ENCODE measurements around the gene TMEM161A. TPM values are rescaled to one million over a fixed set of nuclear protein-coding genes. Genes with fewer than 3 reads are reported as not detected.

TMEM161A gene
- total RNA-seq, 1 donor from 2014 or later, result 46.0 TPM

DNA sequence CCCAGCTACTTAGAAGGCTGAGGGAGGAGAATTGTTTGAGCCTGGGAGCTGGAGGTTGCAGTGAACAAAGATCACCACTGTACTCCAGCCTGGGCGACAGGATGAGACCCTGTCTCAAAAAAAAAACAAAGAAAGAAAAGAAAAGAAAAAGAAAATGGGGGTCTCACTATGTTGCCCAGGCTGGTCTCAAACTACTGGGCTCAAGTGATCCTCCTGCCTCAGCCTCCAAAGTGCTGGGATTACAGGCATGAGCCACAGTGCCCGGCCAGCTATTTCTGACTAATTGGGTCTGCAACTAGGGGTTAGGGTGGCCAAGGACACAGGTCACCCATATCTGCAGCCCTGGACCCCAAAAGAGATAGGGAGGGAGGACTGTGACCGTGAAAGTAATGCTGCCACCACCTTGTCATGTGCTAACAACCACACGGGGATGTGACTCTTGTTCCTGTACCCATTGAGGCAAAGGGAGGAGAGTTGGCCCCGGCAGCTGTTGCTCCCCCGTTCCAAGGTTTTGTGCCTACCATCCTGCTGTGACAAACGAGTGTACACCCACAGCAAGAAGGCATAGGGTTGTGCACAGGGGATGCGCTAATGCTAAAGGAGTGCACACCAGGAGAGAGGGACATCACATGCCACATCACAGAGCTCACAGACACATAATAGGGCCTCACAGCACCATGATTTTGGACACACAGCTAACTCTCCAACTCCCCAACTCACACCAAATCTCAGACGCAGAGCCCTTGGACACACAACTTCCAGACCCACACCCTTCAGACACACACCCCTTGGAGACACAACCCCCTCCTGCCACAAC, 31.2 kb upstream of the TMEM161A start:
- intact Hi-C loops (cut with micrococcal nuclease), result loop anchor here (1.0 kb wide), 2 partner anchors 31 to 34 kb away; partner anchors contain the start of genes NR2C2AP and TMEM161A
- no peak for DNase-seq (ENCODE audit: low spot score)
- Mint-ChIP-seq H3K9me3 (no peaks in the 10 kb centered on the region), H3K4me3 (no peak overlapping the region), H3K36me3 (ENCODE audit: low read depth) (peaks cover 3% of the 10 kb centered on the region), H3K4me1 (ENCODE audit: low read depth) (peaks cover 16% of the 10 kb centered on the region), H3K27me3 (ENCODE audit: insufficient read depth) (peaks cover 3% of the 10 kb centered on the region), H3K27ac (no peak overlapping the region)

DNA sequence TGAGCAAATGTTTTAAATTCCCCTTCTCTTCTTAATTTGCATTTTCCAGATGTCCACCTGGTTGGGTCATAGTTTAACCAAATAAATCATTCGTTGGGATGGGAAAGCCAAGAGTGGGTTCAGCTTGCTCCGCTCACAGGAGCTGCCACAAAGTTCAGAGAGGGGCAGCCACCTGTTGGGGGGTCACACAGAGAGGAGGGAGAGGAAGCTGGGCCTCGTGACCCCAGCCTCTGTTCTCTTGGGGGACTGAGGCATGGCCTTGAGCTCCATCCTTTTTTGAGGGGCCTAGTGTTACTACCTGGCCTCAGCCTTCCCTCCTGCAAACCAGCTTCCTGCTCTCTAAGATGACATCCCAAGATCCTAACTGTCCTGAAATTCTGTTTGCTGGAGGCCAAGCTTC, 29.3 kb upstream of the TMEM161A start:
- H3K4me1 Mint-ChIP-seq (ENCODE audit: low read depth), result peaks cover 16% of the 10 kb centered on the region

DNA sequence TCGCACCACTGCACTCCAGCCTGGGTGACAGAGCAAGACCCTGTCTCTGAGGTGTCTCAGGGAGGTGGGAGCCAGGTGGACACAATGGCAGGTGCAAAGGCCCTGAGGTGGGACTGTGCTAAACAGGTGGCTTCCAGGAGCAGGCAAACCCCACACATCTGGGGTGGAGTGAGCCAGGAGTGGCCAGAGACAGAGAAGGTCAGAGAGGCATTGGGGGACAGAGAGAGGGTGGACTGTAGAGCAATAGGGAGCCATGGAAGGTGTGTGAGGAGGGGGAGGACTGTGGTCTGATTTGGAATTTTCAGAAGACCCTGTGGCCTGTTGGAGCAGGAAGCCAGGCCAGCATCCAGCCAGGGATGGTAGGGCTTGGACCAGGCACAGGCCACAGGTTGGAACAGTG, 27.1 kb upstream of the TMEM161A start:
- no peak for DNase-seq (ENCODE audit: low spot score)
- H3K9me3 Mint-ChIP-seq, result no peaks in the 10 kb centered on the region
- peak overlapping the region; percentile 44 for H3K27ac Mint-ChIP-seq
- intact Hi-C loops (cut with micrococcal nuclease), result no loop called here
- peaks cover 9% of the 10 kb centered on the region for H3K4me1 Mint-ChIP-seq (ENCODE audit: low read depth)
- H3K4me3 Mint-ChIP-seq, result no peak overlapping the region
- H3K27me3 Mint-ChIP-seq (ENCODE audit: insufficient read depth), result peaks cover 3% of the 10 kb centered on the region
- H3K36me3 Mint-ChIP-seq (ENCODE audit: low read depth), result no peaks in the 10 kb centered on the region

More for the DNA sequence above, 29.3 kb upstream of the TMEM161A start:
- no peaks in the 10 kb centered on the region for H3K9me3 Mint-ChIP-seq
- peaks cover 3% of the 10 kb centered on the region for H3K36me3 Mint-ChIP-seq (ENCODE audit: low read depth)
- H3K4me3 Mint-ChIP-seq, result no peak overlapping the region
- H3K27me3 Mint-ChIP-seq (ENCODE audit: insufficient read depth), result peaks cover 3% of the 10 kb centered on the region
- intact Hi-C loops (cut with micrococcal nuclease), result no loop called here
- H3K27ac Mint-ChIP-seq, result no peak overlapping the region
- DNase-seq (ENCODE audit: low spot score), result no peak

DNA sequence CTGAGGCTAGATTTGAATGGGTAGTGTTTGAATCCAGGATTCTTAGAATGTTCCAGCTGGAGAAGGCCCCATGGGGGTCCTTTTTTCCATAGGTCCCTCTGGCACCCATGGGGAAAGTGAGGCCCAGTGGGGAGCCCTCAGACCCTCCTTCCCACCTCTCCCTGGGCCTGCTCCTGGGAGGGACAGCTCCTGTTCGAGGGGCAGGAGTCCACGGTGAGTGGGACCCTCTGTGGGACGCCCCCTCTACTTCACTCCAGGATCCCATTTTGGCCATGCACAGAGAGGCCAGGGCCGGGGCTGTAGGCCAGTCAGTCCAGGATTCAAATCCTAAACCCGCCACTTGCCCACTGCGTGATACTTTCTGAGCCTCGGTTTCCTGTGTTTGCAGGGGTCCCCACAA, 24.2 kb upstream of the TMEM161A start:
- DNase-seq (ENCODE audit: low spot score), result no peak
- H3K27ac Mint-ChIP-seq, result no peak overlapping the region
- no peaks in the 10 kb centered on the region for H3K27me3 Mint-ChIP-seq (ENCODE audit: insufficient read depth)
- no peak overlapping the region for H3K4me3 Mint-ChIP-seq
- no peaks in the 10 kb centered on the region for H3K4me1 Mint-ChIP-seq (ENCODE audit: low read depth)
- intact Hi-C loops (cut with micrococcal nuclease), result no loop called here
- H3K9me3 Mint-ChIP-seq, result no peaks in the 10 kb centered on the region
- no peaks in the 10 kb centered on the region for H3K36me3 Mint-ChIP-seq (ENCODE audit: low read depth)

DNA sequence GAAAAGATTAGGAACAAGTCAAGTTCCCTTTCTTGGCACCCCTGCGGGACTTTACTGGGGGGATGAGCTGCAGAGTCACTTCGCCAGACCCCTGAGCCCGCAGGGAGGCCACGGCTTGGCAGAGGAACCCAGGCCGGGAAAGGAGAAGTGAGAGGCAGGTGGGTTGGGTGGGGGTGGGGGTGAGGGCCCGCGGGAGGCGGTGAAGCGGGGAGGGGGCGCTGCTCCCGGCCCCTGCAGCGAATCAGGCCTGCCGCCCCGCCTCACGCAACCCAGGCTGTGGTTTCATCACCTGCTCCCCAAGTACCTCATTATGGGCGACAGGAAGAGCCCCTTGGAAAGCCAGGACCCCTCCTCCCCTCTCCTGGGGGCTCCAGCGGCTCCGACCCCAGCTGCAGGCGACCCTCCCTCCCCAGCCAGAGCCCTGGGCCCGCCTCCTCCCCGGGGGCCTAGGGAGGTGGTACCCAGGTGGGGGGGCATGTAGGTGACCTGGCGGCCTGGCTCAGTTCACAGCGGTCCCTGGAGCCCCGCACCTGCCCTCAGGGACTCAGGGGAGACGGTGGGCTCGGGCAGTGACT, 22.3 kb upstream of the TMEM161A start:
- Mint-ChIP-seq H3K27ac (no peak overlapping the region), H3K4me3 (no peak overlapping the region), H3K4me1 (ENCODE audit: low read depth) (no peaks in the 10 kb centered on the region), H3K36me3 (ENCODE audit: low read depth) (peaks cover 2% of the 10 kb centered on the region), H3K9me3 (no peaks in the 10 kb centered on the region), H3K27me3 (ENCODE audit: insufficient read depth) (no peaks in the 10 kb centered on the region)
- intact Hi-C loops (cut with micrococcal nuclease), result no loop called here
- no peak for DNase-seq (ENCODE audit: low spot score)

DNA sequence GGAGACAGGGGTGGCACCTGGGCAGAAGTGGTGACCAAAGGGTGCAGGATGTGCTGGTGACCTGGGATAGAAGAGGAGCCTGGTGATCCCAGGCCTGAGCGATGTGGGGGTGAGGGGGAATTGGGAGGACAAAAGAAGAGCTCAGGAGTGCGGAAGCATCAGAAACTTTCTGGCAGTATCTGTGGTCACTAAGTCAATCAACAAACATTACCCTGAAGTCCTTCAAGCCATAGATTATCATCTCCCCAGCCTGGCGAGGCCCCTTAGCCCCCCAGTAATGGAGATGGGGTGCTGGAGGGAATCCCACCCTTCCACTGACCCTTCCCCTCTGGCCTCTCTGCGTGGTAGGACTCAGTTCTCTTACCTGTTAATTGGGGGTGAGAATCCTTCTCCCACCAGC, 21.3 kb upstream of the TMEM161A start:
- H3K4me3 Mint-ChIP-seq, result no peak overlapping the region
- H3K27me3 Mint-ChIP-seq (ENCODE audit: insufficient read depth), result no peaks in the 10 kb centered on the region
- intact Hi-C loops (cut with micrococcal nuclease), result no loop called here
- no peaks in the 10 kb centered on the region for H3K4me1 Mint-ChIP-seq (ENCODE audit: low read depth)
- H3K9me3 Mint-ChIP-seq, result no peaks in the 10 kb centered on the region
- DNase-seq (ENCODE audit: low spot score), result no peak
- H3K36me3 Mint-ChIP-seq (ENCODE audit: low read depth), result peaks cover 4% of the 10 kb centered on the region
- H3K27ac Mint-ChIP-seq, result no peak overlapping the region

DNA sequence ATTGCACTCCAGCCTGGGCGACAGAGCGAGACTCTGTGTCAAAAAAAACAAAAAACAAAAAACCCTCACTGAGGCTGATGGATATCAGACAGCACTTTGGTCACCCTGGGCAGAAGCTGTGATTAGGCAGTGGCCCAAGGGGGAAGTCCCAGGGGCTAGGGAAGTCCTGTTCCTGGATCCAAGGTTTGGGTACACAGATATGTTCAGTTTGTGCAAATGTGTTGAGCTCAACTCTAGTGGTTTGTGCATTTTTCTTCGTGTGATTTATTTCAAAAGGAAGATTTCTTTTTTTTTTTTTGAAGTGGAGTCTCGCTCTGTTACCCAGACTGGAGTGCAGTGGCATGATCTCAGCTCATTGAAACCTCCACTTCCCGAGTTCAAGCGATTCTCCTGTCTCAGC, 19.5 kb upstream of the TMEM161A start:
- H3K4me1 Mint-ChIP-seq (ENCODE audit: low read depth), result no peaks in the 10 kb centered on the region
- no peak for DNase-seq (ENCODE audit: low spot score)
- H3K27me3 Mint-ChIP-seq (ENCODE audit: insufficient read depth), result no peaks in the 10 kb centered on the region
- no peak overlapping the region for H3K4me3 Mint-ChIP-seq
- H3K27ac Mint-ChIP-seq, result no peak overlapping the region
- H3K36me3 Mint-ChIP-seq (ENCODE audit: low read depth), result peaks cover 4% of the 10 kb centered on the region
- H3K9me3 Mint-ChIP-seq, result no peaks in the 10 kb centered on the region
- intact Hi-C loops (cut with micrococcal nuclease), result no loop called here

DNA sequence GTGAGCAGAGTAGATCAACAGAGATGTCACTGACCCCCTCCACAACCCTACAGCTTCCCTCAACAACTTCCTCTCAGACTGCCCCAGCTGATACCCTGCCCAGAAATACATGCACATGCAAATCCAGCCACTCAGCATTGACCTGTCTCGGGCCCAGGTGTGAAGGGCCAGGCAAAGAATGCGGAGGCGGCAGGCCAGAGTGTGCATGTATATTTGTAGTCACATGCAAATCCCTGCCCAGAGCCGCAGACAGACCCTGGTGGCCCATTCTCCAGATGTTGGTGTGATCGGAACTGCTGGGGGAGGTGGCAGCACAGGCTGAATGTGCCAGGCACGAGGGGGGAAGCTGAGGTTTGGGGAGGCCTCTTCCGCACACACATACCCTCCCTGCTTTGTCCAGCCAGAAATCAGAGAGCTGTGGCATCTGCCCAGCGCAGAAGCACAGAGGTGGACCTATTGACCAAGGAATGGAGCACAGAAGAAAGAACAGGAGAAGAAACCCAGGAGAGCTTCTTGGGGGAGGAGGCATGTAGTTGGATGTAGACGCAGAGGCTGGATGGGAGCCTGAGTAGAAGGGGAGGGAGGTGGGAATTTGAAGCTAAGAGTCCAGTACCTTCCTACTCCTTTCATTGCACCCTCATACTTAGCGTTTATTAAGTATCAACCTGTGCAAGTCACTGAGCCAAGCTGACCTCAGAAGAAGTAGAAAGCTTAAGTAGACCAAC, 17.4 kb upstream of the TMEM161A start:
- no peak overlapping the region for H3K4me3 Mint-ChIP-seq
- H3K27me3 Mint-ChIP-seq (ENCODE audit: insufficient read depth), result no peaks in the 10 kb centered on the region
- no peaks in the 10 kb centered on the region for H3K9me3 Mint-ChIP-seq
- H3K4me1 Mint-ChIP-seq (ENCODE audit: low read depth), result no peaks in the 10 kb centered on the region
- no peak overlapping the region for H3K27ac Mint-ChIP-seq
- no peak for DNase-seq (ENCODE audit: low spot score)
- peaks cover 4% of the 10 kb centered on the region for H3K36me3 Mint-ChIP-seq (ENCODE audit: low read depth)
- intact Hi-C loops (cut with micrococcal nuclease), result no loop called here

DNA sequence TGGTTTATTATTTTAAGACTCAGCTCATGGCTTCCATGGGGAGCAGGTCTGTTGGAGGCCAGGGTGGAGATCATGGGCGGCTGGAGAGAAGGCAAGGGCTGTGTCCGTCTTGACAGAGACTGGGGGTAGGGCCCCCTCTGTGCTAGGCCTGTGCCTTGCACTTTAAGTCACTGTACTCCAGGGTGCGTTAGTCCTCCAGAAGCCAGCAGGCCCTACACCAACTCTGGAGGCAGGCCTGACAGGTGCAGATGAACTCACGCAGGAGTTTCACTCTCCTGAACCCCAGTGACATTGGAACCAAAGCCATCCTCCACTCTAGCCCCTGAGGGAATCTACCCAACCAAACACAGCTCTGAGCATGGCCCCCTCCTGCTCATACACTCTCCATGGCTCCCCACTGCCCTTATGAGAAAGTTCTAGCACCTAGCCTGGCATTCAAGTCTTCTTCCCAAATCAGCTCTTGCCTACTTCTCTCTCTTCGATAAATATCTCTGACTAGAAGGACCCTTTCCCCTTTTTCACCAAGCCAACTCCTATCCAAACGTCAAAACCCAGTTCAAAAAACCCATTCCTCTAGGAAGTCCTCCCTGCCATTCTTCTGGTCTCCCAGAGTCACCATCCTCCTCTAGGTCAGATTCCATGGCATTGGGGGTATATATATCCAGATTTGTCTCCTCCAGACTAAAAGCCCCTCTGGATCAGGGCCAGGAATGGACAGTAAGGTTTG, 16.7 kb upstream of the TMEM161A start:
- Mint-ChIP-seq H3K4me1 (ENCODE audit: low read depth) (no peaks in the 10 kb centered on the region), H3K27me3 (ENCODE audit: insufficient read depth) (no peaks in the 10 kb centered on the region), H3K36me3 (ENCODE audit: low read depth) (peaks cover 4% of the 10 kb centered on the region), H3K4me3 (no peak overlapping the region), H3K9me3 (no peaks in the 10 kb centered on the region), H3K27ac (no peak overlapping the region)
- intact Hi-C loops (cut with micrococcal nuclease), result no loop called here
- DNase-seq (ENCODE audit: low spot score), result no peak

DNA sequence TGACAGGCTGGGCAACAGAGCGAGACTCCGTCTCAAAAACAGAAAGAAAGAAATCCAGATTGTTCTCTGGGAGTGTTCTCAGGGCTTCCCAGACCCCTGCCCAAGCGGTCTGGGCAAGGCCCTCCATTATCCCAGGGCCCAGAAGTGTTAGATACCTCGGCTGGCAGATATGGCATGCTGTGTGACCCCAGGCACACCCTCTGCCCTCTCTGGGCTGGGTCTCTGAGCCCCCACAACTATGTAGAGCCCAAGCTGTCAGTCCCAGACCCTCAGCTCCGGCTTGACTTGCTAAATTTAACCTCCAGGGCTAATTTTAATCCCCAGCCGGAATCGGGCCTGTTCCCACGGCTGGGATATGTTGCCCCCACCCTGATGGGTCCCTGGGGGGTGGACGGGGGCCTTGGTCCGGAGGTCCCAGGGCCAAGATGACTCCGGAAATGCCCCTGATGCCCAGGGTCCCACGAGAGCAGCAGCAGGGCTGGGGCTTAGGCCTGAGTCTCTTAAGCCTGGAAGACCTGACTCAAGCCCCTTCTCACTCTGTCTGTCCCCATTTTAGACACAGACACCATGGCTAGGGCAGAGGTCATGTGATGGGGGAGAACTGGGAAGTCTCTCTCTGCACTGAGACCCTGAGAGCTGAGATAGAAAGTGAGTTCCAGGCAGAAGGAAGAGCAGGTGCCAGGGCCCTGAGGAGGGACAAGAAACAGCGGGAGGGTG, 14.5 kb upstream of the TMEM161A start:
- Mint-ChIP-seq H3K4me1 (ENCODE audit: low read depth) (no peaks in the 10 kb centered on the region), H3K4me3 (no peak overlapping the region), H3K27me3 (ENCODE audit: insufficient read depth) (no peaks in the 10 kb centered on the region), H3K9me3 (no peaks in the 10 kb centered on the region), H3K36me3 (ENCODE audit: low read depth) (peaks cover 4% of the 10 kb centered on the region), H3K27ac (no peak overlapping the region)
- intact Hi-C loops (cut with micrococcal nuclease), result no loop called here
- no peak for DNase-seq (ENCODE audit: low spot score)

DNA sequence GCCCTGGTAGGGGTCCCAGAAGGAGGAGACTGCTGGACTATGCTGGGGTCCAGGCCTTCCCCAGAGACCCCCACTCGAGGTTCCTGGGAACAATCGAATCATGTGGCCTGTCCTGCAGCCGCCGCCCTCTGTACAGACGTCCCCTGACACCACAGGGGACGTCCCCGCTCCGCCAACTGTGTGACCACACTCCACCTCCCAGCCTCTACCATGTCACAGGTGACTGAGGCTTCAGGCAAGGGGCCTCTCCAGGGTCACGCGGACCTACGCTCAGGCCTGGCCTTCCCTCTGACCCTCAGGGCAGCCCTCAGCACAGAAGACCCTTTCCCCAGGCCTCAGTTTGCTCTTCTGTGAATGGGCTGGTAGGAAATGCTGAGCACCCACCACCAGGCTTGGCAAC, 13.1 kb upstream of the TMEM161A start:
- Mint-ChIP-seq H3K9me3 (no peaks in the 10 kb centered on the region), H3K4me3 (no peak overlapping the region), H3K27ac (no peak overlapping the region)

DNA sequence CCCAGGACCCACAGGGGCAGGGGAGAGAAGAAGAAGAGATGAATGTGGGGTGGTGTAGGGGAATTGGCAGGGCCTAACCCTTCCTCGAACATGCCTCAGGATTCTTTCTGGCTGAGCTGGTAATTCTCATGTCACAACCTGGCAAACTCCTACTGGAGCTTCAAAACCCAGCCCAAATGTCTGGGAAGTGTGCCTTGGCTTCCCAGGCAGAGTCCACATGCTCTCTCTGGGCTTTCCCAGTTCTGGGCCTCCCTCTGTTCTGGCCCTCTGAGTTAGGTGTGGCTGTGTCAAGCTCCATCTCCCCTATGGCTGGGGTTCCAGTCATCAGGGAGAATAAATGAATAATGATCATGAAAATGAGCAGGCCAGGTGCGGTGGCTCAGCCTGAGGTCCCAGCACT, 11.2 kb upstream of the TMEM161A start:
- no peak for DNase-seq (ENCODE audit: low spot score)
- no peaks in the 10 kb centered on the region for H3K4me1 Mint-ChIP-seq (ENCODE audit: low read depth)
- H3K9me3 Mint-ChIP-seq, result no peaks in the 10 kb centered on the region
- H3K4me3 Mint-ChIP-seq, result no peak overlapping the region
- no peaks in the 10 kb centered on the region for H3K36me3 Mint-ChIP-seq (ENCODE audit: low read depth)
- no peak overlapping the region for H3K27ac Mint-ChIP-seq
- no peaks in the 10 kb centered on the region for H3K27me3 Mint-ChIP-seq (ENCODE audit: insufficient read depth)
- intact Hi-C loops (cut with micrococcal nuclease), result no loop called here

More for the DNA sequence above, 13.1 kb upstream of the TMEM161A start:
- H3K36me3 Mint-ChIP-seq (ENCODE audit: low read depth), result peaks cover 4% of the 10 kb centered on the region
- no peaks in the 10 kb centered on the region for H3K27me3 Mint-ChIP-seq (ENCODE audit: insufficient read depth)
- no peaks in the 10 kb centered on the region for H3K4me1 Mint-ChIP-seq (ENCODE audit: low read depth)
- no peak for DNase-seq (ENCODE audit: low spot score)
- intact Hi-C loops (cut with micrococcal nuclease), result no loop called here

Measured in activated T-helper 1 cell treated with anti-CD3 and anti-CD28 coated beads, Interleukin-12 subunit alpha, Interleukin-12 subunit beta, Interleukin-2, Interleukin-4 antibody, amounts not matched to agents 30 ng/mL and 10 ng/mL and 1 ng/mL, durations not matched to agents 14 hours and 24 hours and 36 hours (primary cell).